HL-60 (cell line): ENCODE data around the gene ARHGAP24. TPM values are rescaled to one million over a fixed set of nuclear protein-coding genes. Genes with fewer than 3 reads are reported as not detected.

Experiments used
- microRNA-seq: library from miRNA; unstranded; fragments of <30 nt; microRNA quantifications from one replicate; pipeline ENCODE4, GENCODE V29; 2018

ARHGAP24 gene

Small RNAs within 50 kb of the gene (microRNA-seq; reads per million reads assigned to microRNA genes)
- not detected for gene MIR4451
